ENCODE results near the gene TMTC1. TPM values are rescaled to one million over a fixed set of nuclear protein-coding genes. Genes with fewer than 3 reads are reported as not detected.

The TMTC1 gene
- total RNA-seq, 2 experiments from 2014 or later = not detected

DNA sequence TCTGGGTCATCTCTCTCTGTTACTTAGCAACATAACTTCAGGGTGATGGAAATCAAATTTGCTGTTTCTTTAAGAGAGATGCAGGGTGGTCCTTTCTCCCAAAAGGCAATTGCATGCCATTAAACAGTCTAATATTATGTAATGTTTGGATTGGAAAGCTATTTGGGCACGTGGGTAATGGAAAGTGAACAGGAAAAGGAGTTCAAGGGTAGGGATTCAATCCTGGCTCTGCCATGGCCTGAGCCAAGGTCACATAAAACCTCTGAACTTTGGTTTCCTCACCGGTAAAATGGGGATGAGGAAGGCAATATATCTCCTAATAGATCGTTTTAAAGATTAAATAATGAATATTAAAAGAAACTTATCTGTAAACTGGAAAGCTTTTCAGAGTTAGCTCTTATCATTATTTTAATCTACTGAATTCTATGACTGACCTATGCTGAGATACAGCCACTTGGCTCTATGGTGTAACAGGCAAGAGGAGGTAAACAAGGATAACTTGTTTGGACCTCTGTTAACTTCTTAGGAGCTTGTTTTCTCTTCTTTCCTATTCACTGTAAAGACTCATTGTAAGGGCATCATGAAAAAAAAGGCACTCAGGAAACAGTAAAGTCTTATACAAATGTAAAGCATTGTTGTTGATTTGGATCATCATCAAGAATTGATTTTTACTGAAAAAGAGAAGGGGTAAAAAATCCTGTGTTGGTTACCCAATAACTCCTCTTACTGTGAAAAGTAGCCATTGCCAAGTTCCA, 230.6 kb downstream of the TMTC1 start:
- no peaks in the 10 kb centered on the region for H3K9me3 Mint-ChIP-seq
- H3K27me3 Mint-ChIP-seq = peaks cover 3% of the 10 kb centered on the region
- DNase-seq (no peak), ATAC-seq (no peak)
- ChIA-PET CTCF (interaction anchor here (0.8 to 1.3 kb wide), 5 partner anchors 11 to 1256 kb away, joined by 3 to 6 read pairs (median 3); no protein-coding TSS in a partner anchor), POLR2A (no interaction called here)
- no peak overlapping the region for H3K27ac Mint-ChIP-seq
- no peaks in the 10 kb centered on the region for H3K36me3 Mint-ChIP-seq (ENCODE audit: low read depth)
- no peak overlapping the region for H3K4me3 Mint-ChIP-seq
- intact Hi-C loops (cut with micrococcal nuclease) = loop anchor here (10.0 kb wide), 1 partner anchor 1252 kb away; no protein-coding TSS in a partner anchor
- H3K4me1 Mint-ChIP-seq (ENCODE audit: low read depth) = no peaks in the 10 kb centered on the region
- TF ChIP-seq, protein P1, sequence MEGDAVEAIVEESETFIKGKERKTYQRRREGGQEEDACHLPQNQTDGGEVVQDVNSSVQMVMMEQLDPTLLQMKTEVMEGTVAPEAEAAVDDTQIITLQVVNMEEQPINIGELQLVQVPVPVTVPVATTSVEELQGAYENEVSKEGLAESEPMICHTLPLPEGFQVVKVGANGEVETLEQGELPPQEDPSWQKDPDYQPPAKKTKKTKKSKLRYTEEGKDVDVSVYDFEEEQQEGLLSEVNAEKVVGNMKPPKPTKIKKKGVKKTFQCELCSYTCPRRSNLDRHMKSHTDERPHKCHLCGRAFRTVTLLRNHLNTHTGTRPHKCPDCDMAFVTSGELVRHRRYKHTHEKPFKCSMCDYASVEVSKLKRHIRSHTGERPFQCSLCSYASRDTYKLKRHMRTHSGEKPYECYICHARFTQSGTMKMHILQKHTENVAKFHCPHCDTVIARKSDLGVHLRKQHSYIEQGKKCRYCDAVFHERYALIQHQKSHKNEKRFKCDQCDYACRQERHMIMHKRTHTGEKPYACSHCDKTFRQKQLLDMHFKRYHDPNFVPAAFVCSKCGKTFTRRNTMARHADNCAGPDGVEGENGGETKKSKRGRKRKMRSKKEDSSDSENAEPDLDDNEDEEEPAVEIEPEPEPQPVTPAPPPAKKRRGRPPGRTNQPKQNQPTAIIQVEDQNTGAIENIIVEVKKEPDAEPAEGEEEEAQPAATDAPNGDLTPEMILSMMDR (IDR thresholded peaks at IDR 0.05) = no peak

DNA sequence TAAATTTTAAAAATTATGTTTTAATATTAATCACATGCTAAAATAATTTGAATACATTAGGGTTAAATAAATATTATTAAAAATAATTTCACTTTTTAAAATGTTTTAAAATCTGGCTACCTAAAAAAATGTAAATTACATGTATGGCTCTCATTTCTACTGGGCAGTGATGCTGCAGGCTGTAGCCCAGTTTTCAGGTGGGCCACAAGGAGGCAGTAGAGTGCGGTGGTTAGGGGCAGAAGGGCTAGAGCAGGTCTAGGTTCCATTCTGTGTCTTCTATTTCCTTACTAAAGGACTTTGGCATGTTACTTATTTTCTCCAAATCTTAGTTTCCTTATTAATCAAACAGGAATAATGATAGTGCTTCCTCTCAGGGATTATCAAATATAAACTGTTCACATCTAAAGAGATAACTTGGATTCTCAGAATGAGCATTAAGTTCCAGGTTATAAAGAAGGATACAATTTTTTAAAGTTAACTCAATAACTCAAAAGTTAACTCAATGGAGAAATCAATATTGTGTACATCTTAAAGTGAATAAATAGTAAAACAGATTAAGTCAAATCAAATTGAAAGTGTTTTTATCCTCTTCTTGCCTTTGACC, 231.3 kb downstream of the TMTC1 start:
- POLR2A ChIA-PET = no interaction called here
- ATAC-seq (peak; percentile 67), DNase-seq (peak; percentile 64)
- TF ChIP-seq, protein P1 (IDR thresholded peaks at IDR 0.05) = peak; percentile 89
- no peaks in the 10 kb centered on the region for H3K4me1 Mint-ChIP-seq (ENCODE audit: low read depth)
- no peak overlapping the region for H3K4me3 Mint-ChIP-seq
- CTCF ChIA-PET = interaction anchor here (0.8 to 1.3 kb wide), 6 partner anchors 9 to 1256 kb away, joined by 3 to 6 read pairs (median 3); no protein-coding TSS in a partner anchor
- no peak overlapping the region for H3K27ac Mint-ChIP-seq
- H3K36me3 Mint-ChIP-seq (ENCODE audit: low read depth) = no peaks in the 10 kb centered on the region
- no peaks in the 10 kb centered on the region for H3K9me3 Mint-ChIP-seq
- peaks cover 3% of the 10 kb centered on the region for H3K27me3 Mint-ChIP-seq
- intact Hi-C loops (cut with micrococcal nuclease) = loop anchor here (10.0 kb wide), 1 partner anchor 1252 kb away; no protein-coding TSS in a partner anchor

DNA sequence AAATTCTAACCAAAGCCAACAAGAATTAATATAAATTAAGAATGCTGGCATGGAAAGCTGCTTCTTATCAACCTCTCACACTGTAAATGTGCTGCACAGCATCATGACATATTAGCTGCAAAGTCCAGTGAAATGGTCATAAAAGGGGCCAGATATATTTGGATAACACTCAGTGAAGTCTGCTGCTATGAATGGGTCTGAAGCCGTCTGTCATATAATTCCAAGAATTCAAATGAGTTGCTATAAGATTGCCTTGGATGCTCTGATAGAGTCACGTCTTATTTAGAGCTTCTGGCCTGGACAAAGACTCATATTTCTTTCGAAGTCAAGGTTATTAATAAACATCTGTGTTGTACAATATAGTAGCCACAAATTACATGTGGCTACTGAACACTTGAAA, 231.9 kb downstream of the TMTC1 start:
- Mint-ChIP-seq H3K27ac (no peak overlapping the region), H3K36me3 (ENCODE audit: low read depth) (no peaks in the 10 kb centered on the region), H3K9me3 (no peaks in the 10 kb centered on the region), H3K27me3 (peaks cover under 1% of the 10 kb centered on the region), H3K4me1 (ENCODE audit: low read depth) (no peaks in the 10 kb centered on the region), H3K4me3 (no peak overlapping the region)
- POLR2A ChIA-PET = no interaction called here
- TF ChIP-seq, protein P1 (IDR thresholded peaks at IDR 0.05) = no peak
- no peak for ATAC-seq
- no peak for DNase-seq
- intact Hi-C loops (cut with micrococcal nuclease) = loop anchor here (10.0 kb wide), 1 partner anchor 1253 kb away; no protein-coding TSS in a partner anchor
- CTCF ChIA-PET = interaction anchor here (1.0 to 1.2 kb wide), 3 partner anchors 8 to 1256 kb away, joined by 3 to 4 read pairs (median 4); no protein-coding TSS in a partner anchor

DNA sequence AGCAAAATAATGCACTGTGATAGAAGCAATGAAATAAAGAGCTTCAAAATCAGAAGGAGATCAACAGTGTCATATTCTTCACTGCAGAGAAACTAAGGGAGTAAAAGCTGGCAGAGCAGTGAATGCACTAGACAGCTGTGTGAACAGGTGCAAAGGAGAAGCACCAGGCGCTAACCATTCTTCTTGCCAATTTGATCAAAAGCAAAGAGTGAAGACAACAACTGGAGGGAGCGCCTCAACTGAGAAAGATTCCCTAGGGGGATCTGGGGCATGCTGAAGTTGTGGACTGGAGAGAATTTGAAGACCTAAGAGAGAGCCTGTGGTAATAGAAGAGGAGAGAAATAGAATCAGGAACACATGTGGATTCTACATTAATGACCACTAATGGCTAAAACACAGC, 235.9 kb downstream of the TMTC1 start:
- ChIA-PET CTCF (interaction anchor here (1.4 kb wide), 1 partner anchor 1260 kb away, joined by 3 read pairs; no protein-coding TSS in a partner anchor), POLR2A (interaction anchor here (0.6 kb wide), 1 partner anchor 100 kb away, joined by 3 read pairs; no protein-coding TSS in a partner anchor)
- no peak for ATAC-seq
- DNase-seq = no peak
- TF ChIP-seq, protein P1 (IDR thresholded peaks at IDR 0.05) = no peak
- Mint-ChIP-seq H3K27me3 (peaks cover 7% of the 10 kb centered on the region), H3K9me3 (no peaks in the 10 kb centered on the region), H3K27ac (no peak overlapping the region), H3K4me3 (no peak overlapping the region), H3K36me3 (ENCODE audit: low read depth) (no peaks in the 10 kb centered on the region), H3K4me1 (ENCODE audit: low read depth) (no peaks in the 10 kb centered on the region)
- intact Hi-C loops (cut with micrococcal nuclease) = no loop called here
